ENCODE data around the gene RABEP1.

DNA sequence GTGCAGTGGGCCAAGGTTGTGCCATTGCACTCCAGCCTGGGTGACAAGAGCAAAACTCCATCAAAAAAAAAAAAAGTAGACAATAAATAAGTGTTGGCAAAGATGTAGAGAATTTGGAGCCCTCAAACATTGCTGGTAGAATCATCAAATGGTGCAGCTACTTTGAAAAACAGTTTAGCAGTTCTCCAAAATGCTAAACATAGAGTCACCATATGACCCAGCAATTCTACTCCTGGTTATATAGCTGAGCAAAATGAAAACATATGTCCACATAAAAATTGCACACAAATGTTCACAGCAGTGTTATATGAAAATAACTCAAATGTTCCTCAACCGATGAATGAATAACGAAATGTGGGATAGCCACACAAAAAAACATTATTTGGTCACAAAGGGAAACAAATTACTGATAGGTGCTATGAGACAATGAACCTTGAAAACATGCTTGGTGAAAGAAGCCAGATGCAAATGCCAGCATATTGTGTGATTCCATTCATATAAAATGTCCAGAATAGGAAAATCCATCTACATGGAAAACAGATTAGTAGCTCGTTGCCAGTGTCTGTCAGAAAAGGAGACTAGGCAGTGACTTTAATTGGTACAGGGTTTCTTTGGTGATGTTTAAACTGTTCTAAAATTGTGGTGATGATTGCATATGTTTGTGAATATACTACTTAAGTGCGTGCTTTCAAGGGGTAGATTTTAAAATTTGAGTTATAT is 12.7 kb upstream of the RABEP1 start:
- no peak for TF ChIP-seq POLR2A (IDR thresholded peaks at IDR 0.05)
- TF ChIP-seq, protein P1, sequence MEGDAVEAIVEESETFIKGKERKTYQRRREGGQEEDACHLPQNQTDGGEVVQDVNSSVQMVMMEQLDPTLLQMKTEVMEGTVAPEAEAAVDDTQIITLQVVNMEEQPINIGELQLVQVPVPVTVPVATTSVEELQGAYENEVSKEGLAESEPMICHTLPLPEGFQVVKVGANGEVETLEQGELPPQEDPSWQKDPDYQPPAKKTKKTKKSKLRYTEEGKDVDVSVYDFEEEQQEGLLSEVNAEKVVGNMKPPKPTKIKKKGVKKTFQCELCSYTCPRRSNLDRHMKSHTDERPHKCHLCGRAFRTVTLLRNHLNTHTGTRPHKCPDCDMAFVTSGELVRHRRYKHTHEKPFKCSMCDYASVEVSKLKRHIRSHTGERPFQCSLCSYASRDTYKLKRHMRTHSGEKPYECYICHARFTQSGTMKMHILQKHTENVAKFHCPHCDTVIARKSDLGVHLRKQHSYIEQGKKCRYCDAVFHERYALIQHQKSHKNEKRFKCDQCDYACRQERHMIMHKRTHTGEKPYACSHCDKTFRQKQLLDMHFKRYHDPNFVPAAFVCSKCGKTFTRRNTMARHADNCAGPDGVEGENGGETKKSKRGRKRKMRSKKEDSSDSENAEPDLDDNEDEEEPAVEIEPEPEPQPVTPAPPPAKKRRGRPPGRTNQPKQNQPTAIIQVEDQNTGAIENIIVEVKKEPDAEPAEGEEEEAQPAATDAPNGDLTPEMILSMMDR (IDR thresholded peaks at IDR 0.05): no peak

All from uterus (tissue), 2 donors.